RWPE1 (cell line): ENCODE results near the gene PARD6G.
A peak's percentile ranks its signal among the peaks of the same experiment; 100 is the strongest.

ENCODE experiments used
- CTCF ChIA-PET: fragments of 350-600 bp; sonication (Branson Sonifier 250); formaldehyde crosslinking; extraction: SDS; loops from one replicate; lab custom pipeline; 2021; lab: Yijun Ruan, JAX
- POLR2A ChIA-PET: fragments of 400-600 bp; formaldehyde crosslinking; extraction: SDS; loops from one replicate; lab custom pipeline; 2020; ENCODE audit warnings: antibody characterized with exemption; ENCODE audit not compliant: low non-redundant PET; lab: Yijun Ruan, JAX
- DNase-seq: peaks from one replicate; pipeline ENCODE4 v3.0.0; 2012; ENCODE audit warnings: low spot score
- H3K27ac ChIP-seq: fragments of 450-650 bp; 2 replicates; pipeline ENCODE4 v1.5.1; 2017
- TF ChIP-seq, protein P1 (sequence below): fragments of 450-650 bp; conservative IDR thresholded peaks from 2 replicates; pipeline ENCODE4 v1.5.1; 2017; ENCODE audit warnings: low read depth, mild to moderate bottlenecking

Gene PARD6G

DNA sequence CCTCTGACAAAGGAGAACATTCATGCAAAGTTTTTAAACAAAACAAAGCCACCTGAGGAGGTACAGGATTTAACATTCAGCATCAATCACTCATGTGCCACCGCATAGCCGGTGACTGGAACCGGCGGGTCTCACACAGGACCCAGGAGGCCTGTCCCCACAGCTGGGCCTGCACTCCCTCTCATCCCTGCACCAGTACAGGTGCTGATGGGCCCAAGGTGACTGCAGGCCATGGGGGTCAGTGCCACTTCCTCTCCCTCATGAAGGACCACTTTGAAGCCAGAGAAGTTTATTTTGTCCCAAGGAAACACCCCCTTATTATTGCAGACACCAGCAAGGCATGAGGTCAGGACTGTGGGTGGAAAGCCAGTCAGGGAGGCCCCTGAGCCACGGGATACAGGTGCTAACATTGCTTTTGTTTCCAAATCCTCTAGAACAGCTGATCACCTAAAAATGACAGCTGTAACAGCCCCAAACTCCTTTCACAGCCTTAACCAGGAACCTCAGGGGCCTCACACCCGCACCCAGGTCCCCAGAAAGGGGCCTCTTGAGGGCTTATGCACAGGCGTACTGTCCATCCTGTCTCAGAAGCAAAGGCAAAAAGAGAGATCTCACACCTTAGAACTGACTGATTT, 14.0 kb downstream of the PARD6G start:
- TF ChIP-seq, protein P1, sequence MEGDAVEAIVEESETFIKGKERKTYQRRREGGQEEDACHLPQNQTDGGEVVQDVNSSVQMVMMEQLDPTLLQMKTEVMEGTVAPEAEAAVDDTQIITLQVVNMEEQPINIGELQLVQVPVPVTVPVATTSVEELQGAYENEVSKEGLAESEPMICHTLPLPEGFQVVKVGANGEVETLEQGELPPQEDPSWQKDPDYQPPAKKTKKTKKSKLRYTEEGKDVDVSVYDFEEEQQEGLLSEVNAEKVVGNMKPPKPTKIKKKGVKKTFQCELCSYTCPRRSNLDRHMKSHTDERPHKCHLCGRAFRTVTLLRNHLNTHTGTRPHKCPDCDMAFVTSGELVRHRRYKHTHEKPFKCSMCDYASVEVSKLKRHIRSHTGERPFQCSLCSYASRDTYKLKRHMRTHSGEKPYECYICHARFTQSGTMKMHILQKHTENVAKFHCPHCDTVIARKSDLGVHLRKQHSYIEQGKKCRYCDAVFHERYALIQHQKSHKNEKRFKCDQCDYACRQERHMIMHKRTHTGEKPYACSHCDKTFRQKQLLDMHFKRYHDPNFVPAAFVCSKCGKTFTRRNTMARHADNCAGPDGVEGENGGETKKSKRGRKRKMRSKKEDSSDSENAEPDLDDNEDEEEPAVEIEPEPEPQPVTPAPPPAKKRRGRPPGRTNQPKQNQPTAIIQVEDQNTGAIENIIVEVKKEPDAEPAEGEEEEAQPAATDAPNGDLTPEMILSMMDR: no peak
- ChIA-PET CTCF (no interaction called here), POLR2A (no interaction called here)
- peak overlapping the region; percentile 51 for H3K27ac ChIP-seq
- DNase-seq: no peak

DNA sequence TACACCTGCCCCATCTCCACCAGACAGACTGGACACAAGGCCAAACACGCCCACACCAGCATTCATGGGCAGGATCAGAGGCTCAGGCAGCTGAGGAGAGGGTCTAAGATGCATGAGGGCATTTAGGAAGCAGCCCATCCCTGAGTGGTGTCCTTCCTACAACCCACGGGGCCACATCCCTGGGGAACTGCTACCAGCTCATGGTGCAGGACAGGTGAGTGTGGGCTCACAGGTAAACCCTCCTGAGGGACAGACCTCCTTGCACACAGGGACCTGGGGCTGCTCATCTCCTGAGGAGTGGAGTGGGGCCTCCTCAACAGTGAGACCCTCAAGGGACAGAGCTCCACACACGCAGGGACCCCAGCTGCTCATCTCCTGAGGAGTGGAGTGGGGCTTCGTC, 14.6 kb downstream of the PARD6G start:
- TF ChIP-seq, protein P1: no peak
- no peak overlapping the region for H3K27ac ChIP-seq
- ChIA-PET POLR2A (no interaction called here), CTCF (no interaction called here)
- no peak for DNase-seq

DNA sequence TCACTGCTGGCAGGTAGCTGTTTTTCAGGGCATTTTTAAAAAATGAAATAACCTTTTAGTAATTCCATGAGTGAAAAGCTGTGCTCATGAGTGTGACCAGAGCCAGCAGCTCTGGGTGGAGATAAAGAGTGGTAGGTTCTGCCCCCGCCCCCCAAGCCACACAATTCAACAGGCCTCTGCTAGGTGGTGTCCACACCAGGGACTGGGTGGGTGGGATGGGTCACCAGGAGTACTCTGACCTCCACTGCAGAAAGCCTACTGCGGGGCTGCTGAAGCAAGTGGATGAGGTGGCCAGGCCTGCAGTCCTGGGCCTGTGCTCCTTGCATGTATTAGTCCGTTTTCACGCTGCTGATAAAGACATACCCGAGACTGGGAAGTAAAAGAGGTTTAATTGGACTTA, 15.3 kb downstream of the PARD6G start:
- H3K27ac ChIP-seq: 0 out of 2 replicates have a peak overlapping the region, but pooled peaks have one; percentile 1
- TF ChIP-seq, protein P1: no peak
- ChIA-PET CTCF (no interaction called here), POLR2A (no interaction called here)
- no peak for DNase-seq

DNA sequence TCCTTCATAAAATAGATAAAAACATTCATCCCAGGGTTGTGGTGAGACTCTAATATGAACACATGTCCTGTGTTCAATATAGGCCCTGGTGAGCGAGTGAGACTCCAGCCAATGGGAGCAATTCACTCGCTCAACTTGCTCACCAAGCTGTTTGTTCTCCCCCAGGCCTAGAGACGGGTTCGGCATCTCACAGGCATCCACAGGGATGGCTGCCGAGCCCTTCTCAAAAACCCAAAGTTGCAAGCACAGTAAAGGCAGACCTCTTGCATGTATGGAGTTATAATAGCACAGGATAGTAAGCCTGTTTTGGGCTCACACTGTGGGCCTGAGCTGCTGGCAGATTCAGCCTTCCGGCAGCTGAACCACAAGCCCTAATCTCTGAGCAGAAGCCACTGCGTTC, 15.7 kb downstream of the PARD6G start:
- no peak for DNase-seq
- CTCF ChIA-PET: no interaction called here

DNA sequence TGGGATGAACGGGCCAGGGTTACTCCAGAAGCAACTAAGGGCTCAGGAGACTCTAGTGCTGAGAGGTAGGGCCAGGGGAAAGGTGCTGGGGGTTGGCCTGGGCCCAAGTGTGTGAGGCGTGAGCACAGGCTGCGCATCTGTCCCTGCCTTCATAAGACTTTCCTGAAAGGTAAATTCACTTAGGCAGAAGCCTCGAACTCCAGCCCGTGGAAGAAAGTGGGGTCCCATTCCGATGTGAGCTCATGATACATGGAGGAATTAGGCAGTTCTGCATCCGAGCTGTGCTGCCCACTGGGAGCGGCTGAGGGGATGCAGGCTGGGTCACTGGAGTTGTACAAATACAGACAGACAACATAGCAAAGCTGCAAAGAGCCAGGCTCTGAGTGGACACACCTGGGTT, 16.2 kb downstream of the PARD6G start:
- ChIA-PET POLR2A (no interaction called here), CTCF (no interaction called here)
- DNase-seq: no peak
- TF ChIP-seq, protein P1: no peak
- H3K27ac ChIP-seq: peak overlapping the region; percentile 48

More for the DNA sequence above, 15.7 kb downstream of the PARD6G start:
- H3K27ac ChIP-seq: 0 out of 2 replicates have a peak overlapping the region, but pooled peaks have one; percentile 1
- TF ChIP-seq, protein P1: no peak
- POLR2A ChIA-PET: no interaction called here

DNA sequence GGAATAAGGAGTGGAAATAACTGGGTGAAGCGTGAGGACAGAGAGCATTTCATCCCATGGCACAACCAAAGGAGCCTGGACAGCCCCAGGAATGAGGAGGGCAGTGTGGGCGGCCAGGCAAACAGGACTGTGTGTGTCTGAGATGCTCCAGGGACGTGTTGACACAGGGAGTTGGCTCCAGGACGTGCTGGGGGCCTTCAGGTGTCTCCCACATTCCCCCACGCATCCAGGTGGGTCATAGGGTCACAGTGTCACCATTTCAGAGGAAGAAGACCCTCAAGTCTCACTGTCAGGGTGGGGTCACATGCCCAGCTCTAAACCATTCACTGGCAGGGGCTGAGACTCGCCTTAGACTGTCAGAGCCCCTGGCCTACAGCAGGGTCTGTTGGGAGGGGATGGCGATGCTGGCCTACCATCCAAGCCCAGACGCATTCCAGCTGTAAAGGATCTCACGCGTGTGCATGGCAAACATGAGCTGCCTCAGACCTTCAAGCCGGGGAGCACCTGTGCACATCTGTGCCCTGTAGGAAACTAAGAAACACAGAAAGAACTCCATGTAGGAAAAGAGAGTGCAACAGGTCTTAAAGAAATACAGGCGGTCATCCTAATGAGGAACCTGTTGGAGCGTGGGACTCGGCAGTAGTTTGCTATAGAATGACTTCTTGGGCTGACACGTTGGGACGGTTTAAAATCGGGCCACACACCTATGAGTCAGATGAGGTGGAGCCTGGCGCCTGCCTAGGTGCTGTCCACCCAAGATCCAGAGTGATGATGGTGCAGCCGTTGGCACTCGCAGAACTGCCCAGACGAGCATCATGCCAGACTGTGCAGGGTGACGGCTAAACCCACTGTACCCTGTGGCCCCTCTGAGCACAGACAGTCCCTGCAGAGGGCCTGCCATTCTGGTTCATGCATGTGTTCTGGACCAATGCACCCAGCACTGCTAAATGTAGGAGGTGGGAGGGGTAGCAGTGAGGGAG, 17.3 kb downstream of the PARD6G start:
- CTCF ChIA-PET: no interaction called here
- POLR2A ChIA-PET: no interaction called here
- peak overlapping the region; percentile 48 for H3K27ac ChIP-seq
- DNase-seq: peak; percentile 60
- TF ChIP-seq, protein P1: no peak
